Panc1 (cell line): ENCODE data around the gene SERGEF. TPM values are rescaled to one million over a fixed set of nuclear protein-coding genes. Genes with fewer than 3 reads are reported as not detected.

Experiments used
- ATAC-seq: fragments of 200-7000 bp; cut with Tn5 transposase; 2 replicates; pipeline ENCODE4 v1.9.1; 2020; ENCODE audit warnings: mild to moderate bottlenecking, moderate library complexity
- BruUV-seq: library from RNA; stranded (reverse); fragments of 400-500 nt; replicated peaks from 2 replicates; lab custom pipeline; 2021; lab: Mats Ljungman, UMichigan
- CTCF ChIA-PET: fragments of 300-600 bp; sonication (Branson Sonifier 250); formaldehyde crosslinking; loops from one replicate; lab custom pipeline; 2022; ENCODE audit warnings: antibody characterized with exemption; lab: Charles Lee
- POLR2A ChIA-PET: fragments of 300-600 bp; sonication (Branson Sonifier 250); formaldehyde crosslinking; loops from one replicate; lab custom pipeline; 2022; ENCODE audit warnings: antibody characterized with exemption; lab: Charles Lee
- DNase-seq: peaks from one replicate; pipeline ENCODE4 v3.0.0-alpha.2; 2010; ENCODE audit warnings: low read depth, low spot score
- H3K27ac ChIP-seq: 2 replicates; pipeline ENCODE4 v1.5.1; 2011; ENCODE audit warnings: mild to moderate bottlenecking, low read length, inconsistent platforms
- H3K27me3 ChIP-seq: fragments of 200-500 bp; sonication (Bioruptor generic); 2 replicates; pipeline ENCODE4 v1.6.0; 2014; ENCODE audit warnings: low read length, inconsistent platforms; ENCODE audit not compliant: control insufficient read depth, insufficient read depth
- H3K36me3 ChIP-seq: fragments of 200-500 bp; sonication (Bioruptor generic); 2 replicates; pipeline ENCODE4 v1.5.1; 2014; ENCODE audit warnings: inconsistent platforms, mild to moderate bottlenecking, low read length, moderate library complexity; ENCODE audit not compliant: control insufficient read depth, insufficient read depth
- H3K4me1 ChIP-seq: 2 replicates; pipeline ENCODE4 v1.5.1; 2011; ENCODE audit warnings: inconsistent platforms, mild to moderate bottlenecking, low read length, moderate library complexity; ENCODE audit not compliant: control insufficient read depth, insufficient read depth
- H3K4me3 ChIP-seq, 2 experiments: 2 replicates each; pipeline ENCODE4 v1.5.1; 2011 to 2012; ENCODE audit warnings: low read depth in 2 of 2, low read length in 2 of 2, mild to moderate bottlenecking in 2 of 2, inconsistent platforms in 1 of 2, moderate library complexity in 1 of 2
- H3K9me3 ChIP-seq: fragments of 200-500 bp; sonication (Bioruptor generic); 2 replicates; pipeline ENCODE4 v1.5.1; 2014; ENCODE audit warnings: low read depth, mild to moderate bottlenecking, inconsistent platforms, low read length, moderate library complexity; ENCODE audit not compliant: control insufficient read depth, insufficient read depth
- POLR2AphosphoS5 ChIP-seq: IDR thresholded peaks from 2 replicates; pipeline ENCODE4 v1.6.1; 2012; ENCODE audit warnings: mild to moderate bottlenecking, low read depth, low read length, moderate library complexity
- SIN3A ChIP-seq: IDR thresholded peaks from 2 replicates; pipeline ENCODE4 v1.6.1; 2012; ENCODE audit warnings: low read depth, mild to moderate bottlenecking, low read length, moderate library complexity, borderline replicate concordance; ENCODE audit not compliant: insufficient read depth
- TCF7L2 ChIP-seq: IDR thresholded peaks from 2 replicates; pipeline ENCODE4 v1.6.1; 2011; ENCODE audit warnings: mild to moderate bottlenecking, low read depth, low read length, inconsistent platforms
- in situ Hi-C: cut with HindIII; loops from 2 replicates; pipeline ENCODE4 v1.10.0; 2016; ENCODE audit warnings: low sequenced_read_pairs, low pct_unique_long_range_greater_than_20kb
- intact Hi-C: fragments of 100-400 bp; cut with micrococcal nuclease; formaldehyde crosslinking; loops from one replicate; pipeline ENCODE4 v1.10.0; 2022; ENCODE audit not compliant: unreplicated experiment
- total RNA-seq: library from RNA; stranded (reverse); gene quantifications from one replicate; pipeline ENCODE4 v1.2.1, GENCODE V29; 2021; ENCODE audit not compliant: unreplicated experiment
- TF ChIP-seq, protein P1 (sequence below), 2 experiments: IDR thresholded peaks; 2 replicates each; pipeline ENCODE4 v1.6.1; 2011 to 2012; ENCODE audit warnings: low read depth in 2 of 2, control low read depth in 1 of 2, low read length in 1 of 2, mild to moderate bottlenecking in 1 of 2, moderate library complexity in 1 of 2; ENCODE audit not compliant: insufficient read depth in 1 of 2
- TF ChIP-seq, protein P2 (sequence below): fragments of 450-650 bp; IDR thresholded peaks from 2 replicates; pipeline ENCODE4 v1.5.1; 2017; ENCODE audit warnings: mild to moderate bottlenecking

Gene SERGEF
- total RNA-seq, 1 experiment from 2014 or later = 35.5 TPM

DNA sequence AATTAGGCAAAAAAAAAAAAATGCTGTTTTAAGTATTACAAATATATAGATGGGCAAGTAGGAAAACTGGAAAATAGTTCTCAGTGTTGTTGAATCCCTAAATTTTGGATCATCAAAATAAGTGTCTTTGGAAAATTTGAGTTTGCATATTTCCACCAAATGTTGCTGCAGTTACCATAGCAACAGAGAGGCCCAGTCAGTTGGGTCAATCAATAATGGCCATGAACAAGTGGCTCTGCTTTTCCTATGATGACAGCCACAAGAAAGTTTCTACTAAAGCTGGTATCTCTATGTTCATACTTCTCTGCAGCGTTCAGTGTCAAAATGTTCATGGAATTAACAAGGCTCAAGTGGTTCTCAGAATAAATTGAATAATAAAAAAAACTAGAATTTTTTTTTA lies 79.1 kb downstream of the SERGEF start:
- intact Hi-C loops (no loop called here), in situ Hi-C loops (no loop called here)
- CTCF ChIA-PET = no interaction called here
- no TSS peak for BruUV-seq
- DNase-seq = no peak
- no peak for ATAC-seq
- H3K4me3 ChIP-seq = no peak overlapping the region
- H3K9me3 ChIP-seq = no peaks in the 10 kb centered on the region
- H3K27ac ChIP-seq = no peak overlapping the region
- TF ChIP-seq, protein P1, sequence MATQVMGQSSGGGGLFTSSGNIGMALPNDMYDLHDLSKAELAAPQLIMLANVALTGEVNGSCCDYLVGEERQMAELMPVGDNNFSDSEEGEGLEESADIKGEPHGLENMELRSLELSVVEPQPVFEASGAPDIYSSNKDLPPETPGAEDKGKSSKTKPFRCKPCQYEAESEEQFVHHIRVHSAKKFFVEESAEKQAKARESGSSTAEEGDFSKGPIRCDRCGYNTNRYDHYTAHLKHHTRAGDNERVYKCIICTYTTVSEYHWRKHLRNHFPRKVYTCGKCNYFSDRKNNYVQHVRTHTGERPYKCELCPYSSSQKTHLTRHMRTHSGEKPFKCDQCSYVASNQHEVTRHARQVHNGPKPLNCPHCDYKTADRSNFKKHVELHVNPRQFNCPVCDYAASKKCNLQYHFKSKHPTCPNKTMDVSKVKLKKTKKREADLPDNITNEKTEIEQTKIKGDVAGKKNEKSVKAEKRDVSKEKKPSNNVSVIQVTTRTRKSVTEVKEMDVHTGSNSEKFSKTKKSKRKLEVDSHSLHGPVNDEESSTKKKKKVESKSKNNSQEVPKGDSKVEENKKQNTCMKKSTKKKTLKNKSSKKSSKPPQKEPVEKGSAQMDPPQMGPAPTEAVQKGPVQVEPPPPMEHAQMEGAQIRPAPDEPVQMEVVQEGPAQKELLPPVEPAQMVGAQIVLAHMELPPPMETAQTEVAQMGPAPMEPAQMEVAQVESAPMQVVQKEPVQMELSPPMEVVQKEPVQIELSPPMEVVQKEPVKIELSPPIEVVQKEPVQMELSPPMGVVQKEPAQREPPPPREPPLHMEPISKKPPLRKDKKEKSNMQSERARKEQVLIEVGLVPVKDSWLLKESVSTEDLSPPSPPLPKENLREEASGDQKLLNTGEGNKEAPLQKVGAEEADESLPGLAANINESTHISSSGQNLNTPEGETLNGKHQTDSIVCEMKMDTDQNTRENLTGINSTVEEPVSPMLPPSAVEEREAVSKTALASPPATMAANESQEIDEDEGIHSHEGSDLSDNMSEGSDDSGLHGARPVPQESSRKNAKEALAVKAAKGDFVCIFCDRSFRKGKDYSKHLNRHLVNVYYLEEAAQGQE (IDR thresholded peaks at IDR 0.05; ENCODE audit: insufficient read depth in 1 of 2, low read depth in 2 of 2, low read length in 1 of 2) = no peak
- TF ChIP-seq TCF7L2 (no peak), POLR2AphosphoS5 (no peak), SIN3A (no peak)
- TF ChIP-seq, protein P2, sequence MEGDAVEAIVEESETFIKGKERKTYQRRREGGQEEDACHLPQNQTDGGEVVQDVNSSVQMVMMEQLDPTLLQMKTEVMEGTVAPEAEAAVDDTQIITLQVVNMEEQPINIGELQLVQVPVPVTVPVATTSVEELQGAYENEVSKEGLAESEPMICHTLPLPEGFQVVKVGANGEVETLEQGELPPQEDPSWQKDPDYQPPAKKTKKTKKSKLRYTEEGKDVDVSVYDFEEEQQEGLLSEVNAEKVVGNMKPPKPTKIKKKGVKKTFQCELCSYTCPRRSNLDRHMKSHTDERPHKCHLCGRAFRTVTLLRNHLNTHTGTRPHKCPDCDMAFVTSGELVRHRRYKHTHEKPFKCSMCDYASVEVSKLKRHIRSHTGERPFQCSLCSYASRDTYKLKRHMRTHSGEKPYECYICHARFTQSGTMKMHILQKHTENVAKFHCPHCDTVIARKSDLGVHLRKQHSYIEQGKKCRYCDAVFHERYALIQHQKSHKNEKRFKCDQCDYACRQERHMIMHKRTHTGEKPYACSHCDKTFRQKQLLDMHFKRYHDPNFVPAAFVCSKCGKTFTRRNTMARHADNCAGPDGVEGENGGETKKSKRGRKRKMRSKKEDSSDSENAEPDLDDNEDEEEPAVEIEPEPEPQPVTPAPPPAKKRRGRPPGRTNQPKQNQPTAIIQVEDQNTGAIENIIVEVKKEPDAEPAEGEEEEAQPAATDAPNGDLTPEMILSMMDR = no peak
- POLR2A ChIA-PET = no interaction called here
- no peaks in the 10 kb centered on the region for H3K27me3 ChIP-seq
- H3K36me3 ChIP-seq = no peaks in the 10 kb centered on the region
- no peaks in the 10 kb centered on the region for H3K4me1 ChIP-seq

DNA sequence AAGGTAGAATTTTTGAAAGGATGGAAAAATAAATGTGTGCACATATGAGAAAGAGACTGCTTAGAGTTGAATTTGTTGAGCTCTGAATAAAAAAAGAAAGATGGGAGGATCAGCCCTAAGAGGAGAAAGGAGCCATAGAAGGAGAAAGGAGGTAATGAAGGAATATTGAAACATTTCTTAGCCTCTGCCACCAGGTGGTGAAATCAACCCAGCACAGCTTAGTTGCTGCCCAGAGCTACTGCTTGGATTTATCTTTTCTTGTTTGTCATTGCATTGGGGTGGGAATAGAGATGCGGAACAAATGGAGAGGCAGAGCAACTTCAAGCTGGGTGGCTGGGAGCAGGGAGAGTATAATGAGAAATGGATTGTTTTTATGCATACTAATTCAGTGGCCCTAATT lies 80.4 kb downstream of the SERGEF start:
- no peaks in the 10 kb centered on the region for H3K9me3 ChIP-seq
- intact Hi-C loops (no loop called here), in situ Hi-C loops (no loop called here)
- no peak overlapping the region for H3K27ac ChIP-seq
- no peaks in the 10 kb centered on the region for H3K36me3 ChIP-seq
- DNase-seq = no peak
- H3K27me3 ChIP-seq = no peaks in the 10 kb centered on the region
- H3K4me1 ChIP-seq = no peaks in the 10 kb centered on the region
- ChIA-PET CTCF (no interaction called here), POLR2A (interaction anchor here (0.6 kb wide), 1 partner anchor 641 kb away, joined by 3 read pairs; no protein-coding TSS in a partner anchor)
- no peak overlapping the region for H3K4me3 ChIP-seq
- BruUV-seq = no TSS peak
- TF ChIP-seq, protein P1 (IDR thresholded peaks at IDR 0.05; ENCODE audit: insufficient read depth in 1 of 2, low read depth in 2 of 2, low read length in 1 of 2) = no peak
- TF ChIP-seq, protein P2 = peak; percentile 14; the same call in 1 of the 2 replicates
- ATAC-seq = no peak
